H1 (cell line): ENCODE measurements around the gene GSDMA. TPM values are rescaled to one million over a fixed set of nuclear protein-coding genes. Genes with fewer than 3 reads are reported as not detected.

Source experiments
- CTCF ChIA-PET: fragments of 300-600 bp; sonication (Branson Sonifier 250); formaldehyde crosslinking; loops from one replicate; lab custom pipeline; 2021; ENCODE audit not compliant: partially characterized antibody; lab: Charles Lee
- POLR2A ChIA-PET: fragments of 300-600 bp; sonication (Branson Sonifier 250); formaldehyde crosslinking; loops from one replicate; lab custom pipeline; 2021; ENCODE audit warnings: inconsistent platforms; ENCODE audit not compliant: partially characterized antibody; lab: Charles Lee
- DNase-seq, 2 experiments: peaks; one replicate each; pipeline versions ENCODE4 v3.0.0 to v3.0.0-alpha.2; 2010 to 2022; ENCODE audit warnings: low spot score in 2 of 2, low read depth in 1 of 2, mixed read lengths in 1 of 2
- FAIRE-seq: peaks from 2 replicates; lab custom pipeline; 2011; peaks lifted over from hg19 to GRCh38; lab: Jason Lieb, UNC
- H2AFZ ChIP-seq: 2 replicates; pipeline ENCODE4 v1.8.1; 2012; ENCODE audit warnings: low read length, inconsistent platforms
- H2AK5ac ChIP-seq: 2 replicates; pipeline ENCODE4 v1.6.1; 2013; ENCODE audit warnings: low read depth, low read length
- H2BK120ac ChIP-seq: replicated peaks from 2 replicates; pipeline ENCODE3; 2013; ENCODE audit warnings: low read depth, low read length, inconsistent platforms
- H2BK12ac ChIP-seq: 2 replicates; pipeline ENCODE4 v1.6.1; 2013; ENCODE audit warnings: low read depth, low read length
- H2BK15ac ChIP-seq: 2 replicates; pipeline ENCODE4 v1.6.1; 2013; ENCODE audit warnings: low read length
- H2BK20ac ChIP-seq: 2 replicates; pipeline ENCODE4 v1.6.1; 2013; ENCODE audit warnings: low read length
- H2BK5ac ChIP-seq: 2 replicates; pipeline ENCODE4 v1.6.1; 2013; ENCODE audit warnings: low read depth, low read length
- H3K14ac ChIP-seq: 2 replicates; pipeline ENCODE4 v1.6.1; 2013; ENCODE audit warnings: inconsistent platforms; ENCODE audit not compliant: insufficient read length
- H3K18ac ChIP-seq: 2 replicates; pipeline ENCODE4 v1.6.1; 2013; ENCODE audit warnings: low read length; ENCODE audit errors: extremely low read depth
- H3K23ac ChIP-seq: 2 replicates; pipeline ENCODE4 v1.6.1; 2013; ENCODE audit warnings: inconsistent platforms; ENCODE audit not compliant: insufficient read length
- H3K23me2 ChIP-seq: 2 replicates; pipeline ENCODE4 v1.6.1; 2013; ENCODE audit warnings: low read depth, low read length
- H3K27ac ChIP-seq: 2 replicates; pipeline ENCODE4 v1.6.1; 2011; ENCODE audit warnings: low read depth, low read length, inconsistent platforms
- H3K27me3 ChIP-seq, 4 experiments: replicated peaks in 1 of 4; 1 replicate in 1 of 4; 2 replicates in 3 of 4; pipeline versions ENCODE4 v1.6.1 to v1.8.1; 2011 to 2013; ENCODE audit warnings: low read length in 3 of 4, mild to moderate bottlenecking in 3 of 4, inconsistent platforms in 2 of 4, mixed read lengths in 2 of 4, moderate library complexity in 1 of 4; ENCODE audit not compliant: control insufficient read depth in 3 of 4, insufficient read depth in 3 of 4; ENCODE audit errors: extremely low read depth in 1 of 4
- H3K36me3 ChIP-seq, 4 experiments: 2 replicates each; pipeline versions ENCODE4 v1.6.1 to v1.8.1; 2011 to 2013; ENCODE audit warnings: mild to moderate bottlenecking in 4 of 4, low read length in 3 of 4, moderate library complexity in 2 of 4, control low read depth in 1 of 4, inconsistent platforms in 1 of 4; ENCODE audit not compliant: insufficient read depth in 4 of 4, control insufficient read depth in 2 of 4
- H3K4ac ChIP-seq: replicated peaks from 2 replicates; pipeline ENCODE3; 2013; ENCODE audit warnings: low read length, low read depth, mixed read lengths, inconsistent platforms; ENCODE audit not compliant: insufficient read length
- H3K4me1 ChIP-seq, 4 experiments: replicated peaks in 1 of 4; 1 replicate in 1 of 4; 2 replicates in 3 of 4; pipeline versions ENCODE4 v1.6.1 to v1.8.1; 2011 to 2013; ENCODE audit warnings: low read length in 3 of 4, inconsistent platforms in 2 of 4, mixed read lengths in 1 of 4; ENCODE audit not compliant: insufficient read depth in 4 of 4, control insufficient read depth in 3 of 4
- H3K4me2 ChIP-seq, 2 experiments: 2 replicates each; pipeline versions ENCODE4 v1.6.1 to v1.8.1; 2011 to 2013; ENCODE audit warnings: low read depth in 2 of 2, low read length in 2 of 2, control low read depth in 1 of 2, inconsistent platforms in 1 of 2, mild to moderate bottlenecking in 1 of 2; ENCODE audit not compliant: insufficient read depth in 1 of 2
- H3K4me3 ChIP-seq, 4 experiments: fragments of 200-600, 300-600 bp in 1 of 4; sonication (generic), shearing (Covaris generic), sonication (Bioruptor Twin) in 1 of 4; 2 replicates each; pipeline versions ENCODE4 v1.5.1 to v1.8.1; 2011 to 2016; ENCODE audit warnings: low read length in 4 of 4, low read depth in 3 of 4, control low read depth in 2 of 4, inconsistent platforms in 2 of 4, mild to moderate bottlenecking in 2 of 4, mixed read lengths in 1 of 4, moderate library complexity in 1 of 4; ENCODE audit not compliant: insufficient read depth in 2 of 4; ENCODE audit errors: extremely low read depth in 1 of 4
- H3K56ac ChIP-seq: replicated peaks from 2 replicates; pipeline ENCODE3; 2013; ENCODE audit warnings: low read depth, mild to moderate bottlenecking, mixed read lengths, low read length, inconsistent platforms; ENCODE audit not compliant: insufficient read length
- H3K79me1 ChIP-seq: 2 replicates; pipeline ENCODE4 v1.6.1; 2013; ENCODE audit warnings: low read depth, low read length, control low read depth
- H3K79me2 ChIP-seq, 2 experiments: 2 replicates each; pipeline versions ENCODE4 v1.6.1 to v1.8.1; 2012 to 2013; ENCODE audit warnings: low read length in 2 of 2, mild to moderate bottlenecking in 2 of 2, inconsistent platforms in 1 of 2; ENCODE audit not compliant: insufficient read depth in 2 of 2, control insufficient read depth in 1 of 2
- H3K9ac ChIP-seq, 4 experiments: replicated peaks in 1 of 4; 1 replicate in 1 of 4; 2 replicates in 3 of 4; pipeline versions ENCODE4 v1.6.1 to v1.8.1; 2011 to 2013; ENCODE audit warnings: low read depth in 3 of 4, low read length in 3 of 4, control low read depth in 2 of 4, mild to moderate bottlenecking in 2 of 4, moderate library complexity in 2 of 4, inconsistent platforms in 1 of 4; ENCODE audit errors: extremely low read depth in 1 of 4
- H3K9me3 ChIP-seq, 2 experiments: 2 replicates each; pipeline versions ENCODE4 v1.6.1 to v1.8.1; 2012 to 2013; ENCODE audit warnings: mild to moderate bottlenecking in 2 of 2, moderate library complexity in 2 of 2, control low read depth in 1 of 2, inconsistent platforms in 1 of 2, low read depth in 1 of 2, low read length in 1 of 2, mixed read lengths in 1 of 2; ENCODE audit not compliant: insufficient read depth in 2 of 2
- H4K20me1 ChIP-seq, 2 experiments: replicated peaks in 1 of 2; 2 replicates each; pipeline versions ENCODE3 to v1.8.1; 2011 to 2013; ENCODE audit warnings: inconsistent platforms in 2 of 2, low read length in 2 of 2, mild to moderate bottlenecking in 1 of 2; ENCODE audit not compliant: insufficient read depth in 2 of 2, control insufficient read depth in 1 of 2
- H4K5ac ChIP-seq: 2 replicates; pipeline ENCODE4 v1.6.1; 2013; ENCODE audit warnings: low read length, low read depth, mixed read lengths, inconsistent platforms; ENCODE audit not compliant: insufficient read length
- H4K8ac ChIP-seq: 2 replicates; pipeline ENCODE4 v1.8.0; 2013; ENCODE audit warnings: mild to moderate bottlenecking, moderate library complexity, low read length, inconsistent platforms; ENCODE audit not compliant: insufficient read depth; ENCODE audit errors: extremely low read depth
- H4K91ac ChIP-seq: replicated peaks from 2 replicates; pipeline ENCODE3; 2013; ENCODE audit warnings: low read length, mixed read lengths, inconsistent platforms; ENCODE audit not compliant: insufficient read length
- CBX8 ChIP-seq: fragments of 300-800, 300-1000 bp; sonication (generic); IDR thresholded peaks from 2 replicates; pipeline ENCODE4 v1.7.1; 2016; ENCODE audit warnings: low read depth, low read length, borderline replicate concordance
- CREB1 ChIP-seq: IDR thresholded peaks from 2 replicates; pipeline ENCODE4 v1.6.1; 2012; ENCODE audit warnings: inconsistent platforms
- EZH2 ChIP-seq: fragments of 200-600 bp; sonication (generic); IDR thresholded peaks from 2 replicates; pipeline ENCODE4 v1.7.1; 2012; ENCODE audit warnings: low read depth, mild to moderate bottlenecking, moderate library complexity, low read length, inconsistent platforms; ENCODE audit not compliant: severe bottlenecking
- KDM4A ChIP-seq: IDR thresholded peaks from one replicate; pipeline ENCODE4 v1.7.1; 2012; ENCODE audit warnings: low read depth, mild to moderate bottlenecking, moderate library complexity, low read length, inconsistent platforms; ENCODE audit not compliant: severe bottlenecking
- POU5F1 ChIP-seq: IDR thresholded peaks from 2 replicates; pipeline ENCODE4 v1.6.1; 2011; ENCODE audit warnings: low read depth, mild to moderate bottlenecking, low read length, moderate library complexity
- SP4 ChIP-seq: IDR thresholded peaks from 2 replicates; pipeline ENCODE4 v1.6.1; 2012; ENCODE audit warnings: low read length, inconsistent platforms
- TBP ChIP-seq: IDR thresholded peaks from 2 replicates; pipeline ENCODE4 v1.6.1; 2011; ENCODE audit warnings: low read depth, low read length, improper control_type of control experiment
- TEAD4 ChIP-seq: IDR thresholded peaks from 2 replicates; pipeline ENCODE4 v1.6.1; 2012; ENCODE audit warnings: low read depth, low read length, inconsistent platforms, mixed read lengths
- WGBS, 2 experiments: shearing (Covaris generic) in 1 of 2; methylation state at CpG; one replicate each; pipeline versions ENCODE4 v1.1.6 to v1.1.7; 2013 to 2015; ENCODE audit warnings: low lambda C conversion rate in 2 of 2, mixed read lengths in 2 of 2, inconsistent platforms in 1 of 2, low coverage in 1 of 2, missing lambda C conversion rate in 1 of 2; ENCODE audit not compliant: insufficient replicate concordance in 2 of 2, insufficient coverage in 1 of 2, insufficient read length in 1 of 2; ENCODE audit errors: extremely low coverage in 1 of 2, missing lambda C conversion rate in 1 of 2; 5-methylcytosine and 5-hydroxymethylcytosine counted together
- polyA plus RNA-seq, 7 experiments: library from polyadenylated mRNA; depleted of rRNA in 3 of 7; stranded (reverse) in 5 of 7; unstranded in 2 of 7; fragments of >200 nt in 5 of 7; fragments of 200-250 nt in 2 of 7; gene quantifications; 1 replicate in 5 of 7; 2 replicates in 1 of 7; 4 replicates in 1 of 7; pipeline versions ENCODE4 v1.2.1 to v1.2.3, GENCODE V29; 2011 to 2013; ENCODE audit warnings: missing spikeins in 2 of 7, mixed read lengths in 2 of 7
- total RNA-seq: library from RNA; stranded (reverse); fragmentation: NEBNext Ultra II Directional; extraction: Animal tissue kit (Norgen Biotek cat#: 25700); gene quantifications from 2 replicates; pipeline ENCODE4 v1.2.1, GENCODE V29; 2021
- TF ChIP-seq, protein P1 (sequence below): IDR thresholded peaks from 2 replicates; pipeline ENCODE4 v1.6.1; 2012; ENCODE audit warnings: inconsistent platforms
- TF ChIP-seq, protein P2 (sequence below): IDR thresholded peaks from 2 replicates; pipeline ENCODE4 v1.6.1; 2011; ENCODE audit warnings: low read length, improper control_type of control experiment

GSDMA gene
- total and polyA plus RNA-seq, 2 of the 8 experiments (the other 6 are each of a cell fraction or from before 2014, with no cell fraction given) = 0.03 TPM; not detected in 1

DNA sequence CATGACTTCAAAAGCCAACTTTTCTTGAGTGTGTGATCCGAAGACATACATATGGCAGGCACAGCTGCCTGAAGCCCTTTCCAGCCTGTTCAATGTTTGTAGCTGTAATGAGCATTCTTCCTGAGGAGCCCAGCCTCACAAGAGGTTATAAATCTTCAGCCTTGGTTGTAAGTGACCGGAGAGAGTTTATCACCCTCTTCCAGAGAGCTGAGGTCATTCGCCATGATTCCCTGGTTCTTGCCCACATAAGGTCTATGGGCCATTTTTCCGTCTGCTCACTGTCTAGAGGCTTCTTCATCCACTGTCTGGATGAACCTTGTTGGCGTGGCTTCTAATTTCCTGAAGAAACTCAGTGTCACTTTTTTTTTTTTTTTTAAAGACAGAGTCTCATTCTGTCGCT is 42.7 kb downstream of the GSDMA start:
- no peaks in the 10 kb centered on the region for H3K79me2 ChIP-seq
- H3K14ac ChIP-seq = no peak overlapping the region
- no peak overlapping the region for H2BK15ac ChIP-seq
- no peaks in the 10 kb centered on the region for H3K27me3 ChIP-seq
- H3K4me2 ChIP-seq = no peak overlapping the region
- no peak overlapping the region for H2BK20ac ChIP-seq
- H3K4me1 ChIP-seq = no peaks in the 10 kb centered on the region
- no peaks in the 10 kb centered on the region for H3K36me3 ChIP-seq
- no peaks in the 10 kb centered on the region for H4K20me1 ChIP-seq
- H3K56ac ChIP-seq = no peak overlapping the region
- H4K91ac ChIP-seq = no peak overlapping the region
- H2BK12ac ChIP-seq = no peak overlapping the region
- H2BK120ac ChIP-seq = no peak overlapping the region
- no peak overlapping the region for H3K9ac ChIP-seq
- no peak for DNase-seq
- H3K27ac ChIP-seq = no peak overlapping the region
- H3K23ac ChIP-seq = no peak overlapping the region
- FAIRE-seq = no peak
- no peak overlapping the region for H2BK5ac ChIP-seq
- H4K5ac ChIP-seq = no peak overlapping the region
- no peaks in the 10 kb centered on the region for H3K23me2 ChIP-seq
- ChIA-PET CTCF (interaction anchor here (0.8 to 15.0 kb wide), 5 partner anchors 8 to 197 kb away, joined by 3 to 428 read pairs (median 4); partner anchors contain the start of gene GSDMA), POLR2A (interaction anchor here (0.8 to 2.2 kb wide), 2 partner anchors 13 to 25 kb away, joined by 3 to 7 read pairs; partner anchors contain the start of gene PSMD3)
- H2AK5ac ChIP-seq = no peak overlapping the region
- no peak overlapping the region for H3K4ac ChIP-seq
- no peaks in the 10 kb centered on the region for H3K9me3 ChIP-seq
- H4K8ac ChIP-seq = no peak overlapping the region
- H3K4me3 ChIP-seq = no peak overlapping the region
- H3K18ac ChIP-seq = no peak overlapping the region
- H2AFZ ChIP-seq = no peak overlapping the region
- WGBS, 2 experiments = 94% methylated on average over 6 of the region's 6 CpGs; no CpG with 5 or more reads in 1 of the 2 experiments
- no peaks in the 10 kb centered on the region for H3K79me1 ChIP-seq
- TF ChIP-seq CREB1 = no peak
- no peak for TF ChIP-seq KDM4A
- TF ChIP-seq, protein P1, sequence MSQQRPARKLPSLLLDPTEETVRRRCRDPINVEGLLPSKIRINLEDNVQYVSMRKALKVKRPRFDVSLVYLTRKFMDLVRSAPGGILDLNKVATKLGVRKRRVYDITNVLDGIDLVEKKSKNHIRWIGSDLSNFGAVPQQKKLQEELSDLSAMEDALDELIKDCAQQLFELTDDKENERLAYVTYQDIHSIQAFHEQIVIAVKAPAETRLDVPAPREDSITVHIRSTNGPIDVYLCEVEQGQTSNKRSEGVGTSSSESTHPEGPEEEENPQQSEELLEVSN = no peak
- TF ChIP-seq POU5F1 = no peak
- TF ChIP-seq TEAD4 = no peak
- TF ChIP-seq SP4 = no peak
- TF ChIP-seq TBP = no peak
- TF ChIP-seq EZH2 = no peak
- TF ChIP-seq, protein P2, sequence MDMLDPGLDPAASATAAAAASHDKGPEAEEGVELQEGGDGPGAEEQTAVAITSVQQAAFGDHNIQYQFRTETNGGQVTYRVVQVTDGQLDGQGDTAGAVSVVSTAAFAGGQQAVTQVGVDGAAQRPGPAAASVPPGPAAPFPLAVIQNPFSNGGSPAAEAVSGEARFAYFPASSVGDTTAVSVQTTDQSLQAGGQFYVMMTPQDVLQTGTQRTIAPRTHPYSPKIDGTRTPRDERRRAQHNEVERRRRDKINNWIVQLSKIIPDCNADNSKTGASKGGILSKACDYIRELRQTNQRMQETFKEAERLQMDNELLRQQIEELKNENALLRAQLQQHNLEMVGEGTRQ = no peak
- TF ChIP-seq CBX8 = no peak
